Skeletal muscle tissue (tissue), 5 donors: ENCODE results near the gene ANAPC15. TPM values are rescaled to one million over a fixed set of nuclear protein-coding genes. Genes with fewer than 3 reads are reported as not detected.

Source experiments
- H3K27ac ChIP-seq: one replicate; pipeline ENCODE4 v1.7.0; 2013; ENCODE audit warnings: mild to moderate bottlenecking, low read depth, low read length, inconsistent platforms
- H3K27me3 ChIP-seq, 3 donors: one replicate each; pipeline ENCODE4 v1.7.0; 2013; ENCODE audit warnings: low read length in 3 of 3; ENCODE audit not compliant: control insufficient read depth in 3 of 3, insufficient read depth in 3 of 3
- H3K36me3 ChIP-seq, 3 donors: one replicate each; pipeline ENCODE4 v1.7.0; 2013; ENCODE audit warnings: low read length in 3 of 3; ENCODE audit not compliant: control insufficient read depth in 3 of 3, insufficient read depth in 3 of 3
- H3K4me1 ChIP-seq, 3 donors: one replicate each; pipeline ENCODE4 v1.7.0; 2013; ENCODE audit warnings: low read length in 3 of 3, mild to moderate bottlenecking in 3 of 3; ENCODE audit not compliant: control insufficient read depth in 3 of 3, insufficient read depth in 3 of 3
- H3K4me3 ChIP-seq, 3 donors: one replicate each; pipeline ENCODE4 v1.7.0; 2013; ENCODE audit warnings: low read length in 3 of 3
- H3K9ac ChIP-seq, 3 donors: one replicate each; pipeline ENCODE4 v1.7.0; 2013; ENCODE audit warnings: low read length in 3 of 3, mild to moderate bottlenecking in 3 of 3, moderate library complexity in 2 of 3, low read depth in 1 of 3
- H3K9me3 ChIP-seq, 3 donors: one replicate each; pipeline ENCODE4 v1.7.0; 2013; ENCODE audit warnings: low read length in 3 of 3; ENCODE audit not compliant: control insufficient read depth in 3 of 3
- small RNA-seq: library from RNA; depleted of rRNA; stranded (forward); fragments of <200 nt; gene quantifications from one replicate; pipeline ENCODE3, GENCODE V24; 2014
- total RNA-seq: library from RNA; depleted of rRNA; stranded (reverse); fragments of >200 nt; gene quantifications from one replicate; pipeline ENCODE4 v1.2.3, GENCODE V29; 2014
- donor health status: Osteomylitis.

Gene ANAPC15
- total RNA-seq, 1 donor from 2014 or later = 7.8 TPM

- Histone ChIP-seq H3K4me1 (peaks cover 25 to 39% (median 27%) of the 10 kb centered on the region in 3 donors), H3K9ac (no peak overlapping the region), H3K36me3 (peaks cover 0 to 3% (median 0%) of the 10 kb centered on the region in 3 donors), H3K27me3 (no peaks in the 10 kb centered on the region), H3K9me3 (no peaks in the 10 kb centered on the region), H3K27ac (no peak overlapping the region), H3K4me3 (no peak overlapping the region)
These were observed 44.8 kb downstream of the ANAPC15 start for GRCh38 chr11:72067676-72068075.

- H3K27ac ChIP-seq = no peak overlapping the region
- no peak overlapping the region for H3K4me3 ChIP-seq
- peaks cover 0 to 3% (median 0%) of the 10 kb centered on the region in 3 donors for H3K36me3 ChIP-seq
- H3K9me3 ChIP-seq = no peaks in the 10 kb centered on the region
- H3K4me1 ChIP-seq = peaks cover 23 to 37% (median 26%) of the 10 kb centered on the region in 3 donors
- no peak overlapping the region for H3K9ac ChIP-seq
- no peaks in the 10 kb centered on the region for H3K27me3 ChIP-seq
These were observed 45.2 kb downstream of the ANAPC15 start for GRCh38 chr11:72067266-72067665.

- Histone ChIP-seq H3K9me3 (no peaks in the 10 kb centered on the region), H3K27ac (no peak overlapping the region), H3K4me1 (peaks cover 20 to 33% (median 23%) of the 10 kb centered on the region in 3 donors), H3K4me3 (no peak overlapping the region), H3K36me3 (peaks cover 0 to 5% (median 0%) of the 10 kb centered on the region in 3 donors), H3K9ac (no peak overlapping the region), H3K27me3 (no peaks in the 10 kb centered on the region)
These were observed 45.6 kb downstream of the ANAPC15 start for GRCh38 chr11:72066855-72067254.

- no peak overlapping the region for H3K27ac ChIP-seq
- peaks cover 0 to 5% (median 0%) of the 10 kb centered on the region in 3 donors for H3K36me3 ChIP-seq
- peaks cover 6 to 17% (median 7%) of the 10 kb centered on the region in 3 donors for H3K4me1 ChIP-seq
- no peak overlapping the region for H3K9ac ChIP-seq
- H3K9me3 ChIP-seq = no peaks in the 10 kb centered on the region
- no peak overlapping the region for H3K4me3 ChIP-seq
- H3K27me3 ChIP-seq = no peaks in the 10 kb centered on the region
These were observed 50.6 kb downstream of the ANAPC15 start for GRCh38 chr11:72061739-72062396.

Small RNAs within 50 kb of the gene (small RNA-seq; reads per million reads assigned to genes)
- not detected for gene MIR3165

Other genes starting within 250 kb of the ANAPC15 start
- not detected for gene DEFB131B, start 234.2 kb downstream of the ANAPC15 start, total RNA-seq
- 13.6 TPM for gene XNDC1N, start 184.1 kb downstream of the ANAPC15 start, total RNA-seq
- gene RNF121, start 183.6 kb downstream of the ANAPC15 start, total RNA-seq = 25.6 TPM
- gene IL18BP, start 113.8 kb downstream of the ANAPC15 start, total RNA-seq = 3.1 TPM
- gene NUMA1, start 32.2 kb downstream of the ANAPC15 start, total RNA-seq = 177 TPM
- 2.6 TPM for gene LRRC51, start 31.8 kb downstream of the ANAPC15 start, total RNA-seq
- gene LAMTOR1, start 9.4 kb downstream of the ANAPC15 start, total RNA-seq = 42.3 TPM
- not detected for gene TOMT, start 6.8 kb downstream of the ANAPC15 start, total RNA-seq
- gene FOLR3, start 23.0 kb upstream of the ANAPC15 start, total RNA-seq = 0.52 TPM
- 1.0 TPM for gene FOLR1, start 79.4 kb upstream of the ANAPC15 start, total RNA-seq
- gene FOLR2, start 104.1 kb upstream of the ANAPC15 start, total RNA-seq = 15.1 TPM
- gene INPPL1, start 112.1 kb upstream of the ANAPC15 start, total RNA-seq = 50.6 TPM
- not detected for gene PHOX2A, start 131.5 kb upstream of the ANAPC15 start, total RNA-seq